Parathyroid adenoma (tissue), 2 donors: ENCODE measurements around the gene ERN1.

ENCODE experiments used
- H2AFZ ChIP-seq: fragments of 300-600 bp; sonication (generic); one replicate; pipeline ENCODE4 v1.7.0; 2017; ENCODE audit warnings: antibody characterized with exemption, mild to moderate bottlenecking
- H3K27ac ChIP-seq: fragments of 300-600 bp; sonication (generic); one replicate; pipeline ENCODE4 v1.7.0; 2017
- H3K27me3 ChIP-seq: fragments of 300-600 bp; sonication (generic); one replicate; pipeline ENCODE4 v1.7.0; 2017; ENCODE audit warnings: low read length; ENCODE audit not compliant: control insufficient read depth, insufficient read depth
- H3K36me3 ChIP-seq: fragments of 300-600 bp; sonication (generic); one replicate; pipeline ENCODE4 v1.7.0; 2017; ENCODE audit warnings: low read length; ENCODE audit not compliant: control insufficient read depth, insufficient read depth
- H3K4me1 ChIP-seq: fragments of 300-600 bp; sonication (generic); one replicate; pipeline ENCODE4 v1.7.0; 2017; ENCODE audit warnings: control low read depth
- H3K4me2 ChIP-seq: fragments of 300-600 bp; sonication (generic); one replicate; pipeline ENCODE4 v1.7.0; 2017; ENCODE audit warnings: low read length
- H3K4me3 ChIP-seq: fragments of 300-600 bp; sonication (generic); one replicate; pipeline ENCODE4 v1.7.0; 2017; ENCODE audit warnings: low read depth, low read length
- H3K79me2 ChIP-seq: fragments of 300-600 bp; sonication (generic); one replicate; pipeline ENCODE4 v1.7.0; 2017; ENCODE audit warnings: control low read depth
- H3K9ac ChIP-seq: fragments of 300-600 bp; sonication (generic); one replicate; pipeline ENCODE4 v1.7.0; 2017; ENCODE audit warnings: mild to moderate bottlenecking
- H3K9me3 ChIP-seq: fragments of 300-600 bp; sonication (generic); one replicate; pipeline ENCODE4 v1.7.0; 2017; ENCODE audit warnings: low read length; ENCODE audit not compliant: control insufficient read depth
- TF ChIP-seq, protein P1 (sequence below): fragments of 300-600 bp; sonication (generic); IDR thresholded peaks from one replicate; pipeline ENCODE4 v1.7.0; 2017; ENCODE audit warnings: antibody characterized with exemption, mild to moderate bottlenecking
- donor health status: primary hyperparathyroidism.

ERN1 gene

DNA sequence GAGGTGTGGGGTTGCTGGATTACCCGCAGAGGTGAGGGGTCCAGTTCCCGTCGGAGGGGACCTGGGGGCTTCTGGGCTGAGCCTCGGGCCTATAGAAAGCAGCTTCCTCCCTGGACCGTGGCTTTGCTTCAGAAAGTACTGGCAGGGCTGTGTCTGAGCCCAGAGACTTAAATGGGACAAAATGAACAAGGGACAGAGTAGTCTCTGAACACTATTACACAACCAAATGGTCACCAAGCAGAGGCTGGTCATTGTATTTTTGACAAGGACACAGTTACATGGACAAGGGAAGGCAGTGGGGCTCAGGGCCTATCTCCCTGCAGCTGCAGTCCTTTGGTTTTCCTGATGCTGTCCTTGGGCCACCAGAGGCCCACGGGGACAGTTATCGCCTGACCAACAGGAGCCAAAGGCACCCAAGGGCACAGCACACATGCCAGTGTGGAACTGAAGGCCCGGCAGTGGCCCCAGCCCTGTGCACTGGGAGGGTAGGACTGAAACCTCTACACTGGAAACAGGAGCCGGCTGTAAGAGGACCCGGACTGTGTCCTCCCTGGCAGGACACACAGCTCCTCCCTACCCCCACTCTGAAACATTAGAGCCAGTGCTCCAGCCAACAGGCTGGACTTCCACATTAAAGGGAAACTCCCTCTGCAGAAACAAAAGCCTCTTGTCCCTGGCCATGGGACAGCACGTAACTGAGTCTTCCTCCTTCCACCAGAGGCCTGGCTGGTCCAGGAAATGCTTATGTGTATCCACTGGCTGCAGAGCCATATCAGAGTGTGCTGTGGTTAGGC lies 26.0 kb upstream of the ERN1 start:
- Histone ChIP-seq H3K4me3 (no peak overlapping the region), H3K79me2 (peaks cover 2% of the 10 kb centered on the region), H3K4me2 (peak overlapping the region; percentile 2), H3K9ac (no peak overlapping the region), H3K27ac (peak overlapping the region; percentile 70), H2AFZ (peak overlapping the region; percentile 41), H3K27me3 (no peaks in the 10 kb centered on the region), H3K4me1 (peaks cover 40% of the 10 kb centered on the region), H3K36me3 (no peaks in the 10 kb centered on the region), H3K9me3 (no peaks in the 10 kb centered on the region)
- TF ChIP-seq, protein P1, sequence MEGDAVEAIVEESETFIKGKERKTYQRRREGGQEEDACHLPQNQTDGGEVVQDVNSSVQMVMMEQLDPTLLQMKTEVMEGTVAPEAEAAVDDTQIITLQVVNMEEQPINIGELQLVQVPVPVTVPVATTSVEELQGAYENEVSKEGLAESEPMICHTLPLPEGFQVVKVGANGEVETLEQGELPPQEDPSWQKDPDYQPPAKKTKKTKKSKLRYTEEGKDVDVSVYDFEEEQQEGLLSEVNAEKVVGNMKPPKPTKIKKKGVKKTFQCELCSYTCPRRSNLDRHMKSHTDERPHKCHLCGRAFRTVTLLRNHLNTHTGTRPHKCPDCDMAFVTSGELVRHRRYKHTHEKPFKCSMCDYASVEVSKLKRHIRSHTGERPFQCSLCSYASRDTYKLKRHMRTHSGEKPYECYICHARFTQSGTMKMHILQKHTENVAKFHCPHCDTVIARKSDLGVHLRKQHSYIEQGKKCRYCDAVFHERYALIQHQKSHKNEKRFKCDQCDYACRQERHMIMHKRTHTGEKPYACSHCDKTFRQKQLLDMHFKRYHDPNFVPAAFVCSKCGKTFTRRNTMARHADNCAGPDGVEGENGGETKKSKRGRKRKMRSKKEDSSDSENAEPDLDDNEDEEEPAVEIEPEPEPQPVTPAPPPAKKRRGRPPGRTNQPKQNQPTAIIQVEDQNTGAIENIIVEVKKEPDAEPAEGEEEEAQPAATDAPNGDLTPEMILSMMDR: no peak

DNA sequence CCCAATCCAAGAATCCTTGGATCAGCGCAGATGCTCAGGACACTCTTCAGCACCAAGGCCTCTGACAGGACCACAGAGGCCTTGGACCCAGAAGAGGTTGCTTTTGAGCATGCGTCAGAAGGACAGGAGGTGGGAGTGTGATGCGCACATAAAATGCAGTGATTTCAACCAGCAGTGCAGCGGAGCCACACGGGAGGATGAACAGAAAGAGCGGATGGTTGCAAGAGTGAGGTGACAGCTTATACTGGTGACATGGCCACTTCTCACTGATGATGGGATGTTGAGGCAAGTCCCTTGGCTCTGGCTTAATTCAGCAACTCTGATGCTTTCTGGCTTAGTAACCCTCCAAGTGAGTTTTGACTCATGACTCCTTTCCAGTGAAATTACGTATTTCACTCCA lies 25.2 kb upstream of the ERN1 start:
- Histone ChIP-seq H3K9ac (no peak overlapping the region), H2AFZ (no peak overlapping the region), H3K36me3 (no peaks in the 10 kb centered on the region), H3K4me3 (no peak overlapping the region), H3K27ac (no peak overlapping the region), H3K27me3 (no peaks in the 10 kb centered on the region), H3K4me2 (no peak overlapping the region), H3K79me2 (peaks cover 2% of the 10 kb centered on the region), H3K4me1 (peaks cover 40% of the 10 kb centered on the region), H3K9me3 (no peaks in the 10 kb centered on the region)
- TF ChIP-seq, protein P1: no peak

DNA sequence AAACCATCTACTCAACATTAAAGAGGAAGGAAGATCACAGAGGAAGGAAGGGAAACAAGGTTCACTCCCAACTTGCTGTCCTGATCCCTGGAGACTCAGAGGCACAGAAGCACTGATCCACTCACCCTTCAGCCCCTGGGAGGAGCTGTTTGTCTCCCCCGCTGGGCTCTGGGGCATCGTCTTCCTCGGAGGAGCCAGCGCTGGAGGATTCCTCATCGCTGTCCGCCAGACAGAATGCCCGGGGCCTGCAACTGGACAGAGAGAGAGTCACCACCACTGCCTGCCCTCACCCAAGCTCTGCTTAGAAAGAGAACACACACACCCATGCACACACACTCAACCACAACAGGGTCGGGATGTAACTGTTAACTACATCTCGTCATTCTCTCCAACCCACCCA lies 24.8 kb upstream of the ERN1 start:
- Histone ChIP-seq H3K4me2 (no peak overlapping the region), H2AFZ (no peak overlapping the region), H3K4me3 (no peak overlapping the region), H3K27ac (no peak overlapping the region), H3K27me3 (no peaks in the 10 kb centered on the region), H3K9me3 (no peaks in the 10 kb centered on the region), H3K9ac (no peak overlapping the region), H3K4me1 (peaks cover 40% of the 10 kb centered on the region), H3K36me3 (no peaks in the 10 kb centered on the region), H3K79me2 (peaks cover 2% of the 10 kb centered on the region)
- TF ChIP-seq, protein P1: no peak

DNA sequence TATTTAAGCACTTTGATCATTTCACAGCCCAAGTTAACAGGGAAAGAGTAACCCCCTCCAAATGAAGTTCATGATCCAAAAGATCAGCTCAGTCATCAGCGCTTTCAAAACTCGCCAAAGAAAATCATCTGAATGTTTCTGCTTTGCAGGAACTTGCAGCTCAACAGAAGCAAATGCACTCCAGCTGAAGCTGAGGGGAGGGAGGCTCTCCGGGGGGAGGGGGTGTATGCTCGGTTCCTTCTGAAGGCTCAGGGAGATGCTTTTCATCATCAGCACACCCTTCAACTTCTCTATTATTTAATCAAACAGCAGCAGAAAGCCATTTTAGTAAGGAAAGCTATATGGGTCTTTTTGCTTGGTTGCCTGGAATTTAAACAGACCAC lies 24.4 kb upstream of the ERN1 start:
- Histone ChIP-seq H3K27me3 (no peaks in the 10 kb centered on the region), H3K9me3 (no peaks in the 10 kb centered on the region), H3K4me1 (peaks cover 37% of the 10 kb centered on the region), H3K4me3 (no peak overlapping the region), H3K4me2 (no peak overlapping the region), H3K9ac (no peak overlapping the region), H3K79me2 (peaks cover 2% of the 10 kb centered on the region), H3K27ac (no peak overlapping the region), H2AFZ (no peak overlapping the region), H3K36me3 (no peaks in the 10 kb centered on the region)
- TF ChIP-seq, protein P1: no peak
